HG03442 (cell line): Measurements from ENCODE around the gene PPFIBP2.
"Not testable (repeated sequence)": the region's sequence is repeated elsewhere in the genome, so short reads cannot be mapped to it uniquely, and the experiment has no call there.

Experiments used
- ATAC-seq: cut with Tn5 transposase; IDR thresholded peaks from one replicate; pipeline ENCODE4 v1.9.1; 2021; ENCODE audit warnings: mild to moderate bottlenecking, moderate library complexity; ENCODE audit not compliant: unreplicated experiment

PPFIBP2 gene

GRCh38 chr11:7655253-7656217 lies 141.7 kb downstream of the PPFIBP2 start:
- ATAC-seq: no peak

- no peak for ATAC-seq
Measured at GRCh38 chr11:7656704-7657103, 142.9 kb downstream of the PPFIBP2 start.

GRCh38 chr11:7657306-7658025 lies 143.7 kb downstream of the PPFIBP2 start:
- ATAC-seq: no peak

GRCh38 chr11:7663531-7663930 lies 149.7 kb downstream of the PPFIBP2 start:
- not testable (repeated sequence) for ATAC-seq

- no peak for ATAC-seq
Measured at GRCh38 chr11:7664867-7665266, 151.1 kb downstream of the PPFIBP2 start.

- peak; percentile 97 for ATAC-seq
Measured at GRCh38 chr11:7665473-7666291, 151.9 kb downstream of the PPFIBP2 start.

- ATAC-seq: no peak
Measured at GRCh38 chr11:7666292-7666866, 152.6 kb downstream of the PPFIBP2 start.

GRCh38 chr11:7667460-7667859 lies 153.7 kb downstream of the PPFIBP2 start:
- ATAC-seq: no peak

- ATAC-seq: no peak
Measured at GRCh38 chr11:7668464-7668863, 154.7 kb downstream of the PPFIBP2 start.

GRCh38 chr11:7668911-7669310 lies 155.1 kb downstream of the PPFIBP2 start:
- no peak for ATAC-seq

GRCh38 chr11:7670641-7671040 lies 156.8 kb downstream of the PPFIBP2 start:
- ATAC-seq: no peak

- peak; percentile 52 for ATAC-seq
Measured at GRCh38 chr11:7671347-7672215, 157.8 kb downstream of the PPFIBP2 start.

- peak; percentile 1 for ATAC-seq
Measured at GRCh38 chr11:7672276-7672959, 158.6 kb downstream of the PPFIBP2 start.

GRCh38 chr11:7672960-7673723 lies 159.3 kb downstream of the PPFIBP2 start, which contains the start of gene CYB5R2:
Gene CYB5R2 (minus strand): TSS chr11:7673500. CDS start chr11:7672825, 675 bp downstream.
- peak; percentile 41 for ATAC-seq

GRCh38 chr11:7673724-7674434 lies 160.1 kb downstream of the PPFIBP2 start:
- ATAC-seq: peak; percentile 43

GRCh38 chr11:7675631-7676030 lies 161.8 kb downstream of the PPFIBP2 start:
- ATAC-seq: no peak

- ATAC-seq: no peak
Measured at GRCh38 chr11:7677071-7677470, 163.3 kb downstream of the PPFIBP2 start.

- no peak for ATAC-seq
Measured at GRCh38 chr11:7677796-7678201, 164.0 kb downstream of the PPFIBP2 start.
